ENCODE data around the gene NDRG2. TPM values are rescaled to one million over a fixed set of nuclear protein-coding genes. Genes with fewer than 3 reads are reported as not detected.

NDRG2 gene
- polyA plus RNA-seq, 1 experiment, result 1.0 TPM

DNA sequence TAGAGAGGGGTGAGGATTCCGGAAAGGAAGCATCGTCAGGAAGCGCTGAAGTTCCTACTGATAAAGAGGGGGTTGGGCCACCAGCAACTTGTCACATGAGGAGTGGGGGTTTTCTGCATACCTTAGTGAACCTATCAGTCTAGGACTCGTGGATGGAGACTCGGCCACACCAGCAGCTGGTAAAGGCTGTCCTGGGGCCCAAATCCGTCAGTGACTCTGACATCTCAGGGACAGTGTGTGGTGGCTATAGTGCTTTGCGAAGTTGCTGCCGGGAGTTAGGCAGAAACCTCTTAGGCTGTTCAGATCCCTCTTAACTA is 53.2 kb downstream of the NDRG2 start:
- Histone ChIP-seq H3K27ac (ENCODE audit: low read depth, low read length) (no peak overlapping the region), H3K9me3 (ENCODE audit: control insufficient read depth, insufficient read depth, low read length) (no peaks in the 10 kb centered on the region), H3K4me3 (ENCODE audit: low read depth, low read length) (peak overlapping the region; percentile 69), H3K27me3 (ENCODE audit: control insufficient read depth, insufficient read depth, low read length) (peaks cover 11% of the 10 kb centered on the region)
- ChIA-PET CTCF (interaction anchor here (0.6 to 4.1 kb wide), 52 partner anchors 9 to 1167 kb away, joined by 3 to 106 read pairs (median 7); partner anchors contain the start of genes ARHGEF40, METTL17, RNASE2 and RNASE4), POLR2A (no interaction called here)
- no peak for DNase-seq (ENCODE audit: low read depth, low spot score)
- TF ChIP-seq, protein P1, sequence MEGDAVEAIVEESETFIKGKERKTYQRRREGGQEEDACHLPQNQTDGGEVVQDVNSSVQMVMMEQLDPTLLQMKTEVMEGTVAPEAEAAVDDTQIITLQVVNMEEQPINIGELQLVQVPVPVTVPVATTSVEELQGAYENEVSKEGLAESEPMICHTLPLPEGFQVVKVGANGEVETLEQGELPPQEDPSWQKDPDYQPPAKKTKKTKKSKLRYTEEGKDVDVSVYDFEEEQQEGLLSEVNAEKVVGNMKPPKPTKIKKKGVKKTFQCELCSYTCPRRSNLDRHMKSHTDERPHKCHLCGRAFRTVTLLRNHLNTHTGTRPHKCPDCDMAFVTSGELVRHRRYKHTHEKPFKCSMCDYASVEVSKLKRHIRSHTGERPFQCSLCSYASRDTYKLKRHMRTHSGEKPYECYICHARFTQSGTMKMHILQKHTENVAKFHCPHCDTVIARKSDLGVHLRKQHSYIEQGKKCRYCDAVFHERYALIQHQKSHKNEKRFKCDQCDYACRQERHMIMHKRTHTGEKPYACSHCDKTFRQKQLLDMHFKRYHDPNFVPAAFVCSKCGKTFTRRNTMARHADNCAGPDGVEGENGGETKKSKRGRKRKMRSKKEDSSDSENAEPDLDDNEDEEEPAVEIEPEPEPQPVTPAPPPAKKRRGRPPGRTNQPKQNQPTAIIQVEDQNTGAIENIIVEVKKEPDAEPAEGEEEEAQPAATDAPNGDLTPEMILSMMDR (IDR thresholded peaks at IDR 0.05; ENCODE audit: low read depth, low read length), result no peak

DNA sequence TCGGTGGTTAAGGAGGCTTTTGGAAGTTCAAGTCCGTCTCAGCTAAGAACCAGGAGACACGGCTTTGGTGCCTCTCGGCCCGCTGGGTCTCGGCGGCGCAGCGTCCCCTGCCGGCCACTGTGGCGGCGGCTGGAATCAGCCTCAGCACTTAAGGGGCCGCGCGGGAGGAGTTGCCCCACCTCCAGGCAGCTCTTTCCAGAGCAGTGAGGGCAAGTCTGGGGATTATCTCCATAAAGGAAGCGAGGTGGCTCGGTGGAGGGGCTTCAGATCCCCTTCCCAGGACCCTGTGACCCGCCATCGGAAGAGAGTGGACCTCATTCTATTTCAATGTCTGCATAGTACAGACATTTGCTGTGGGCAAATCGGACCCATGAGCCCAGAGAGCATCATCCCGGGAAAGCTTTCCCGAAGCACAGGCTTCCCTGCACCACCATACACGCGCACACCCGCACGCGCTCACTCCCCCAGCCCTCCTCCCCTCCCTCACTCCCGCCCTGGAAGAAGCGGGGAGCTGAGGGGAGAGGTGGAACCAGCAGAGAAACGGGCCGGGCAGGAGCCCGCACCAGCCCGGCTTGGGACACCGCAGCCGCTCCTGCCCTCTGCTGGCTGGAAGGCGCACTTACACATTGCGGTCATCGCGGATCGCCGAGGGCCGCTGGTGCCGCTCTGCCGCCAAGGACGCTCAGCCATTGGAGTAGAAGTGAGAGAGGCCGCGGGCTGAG is 53.7 kb downstream of the NDRG2 start:
- Histone ChIP-seq H3K27me3 (ENCODE audit: control insufficient read depth, insufficient read depth, low read length) (peaks cover 12% of the 10 kb centered on the region), H3K27ac (ENCODE audit: low read depth, low read length) (peak overlapping the region; percentile 47), H3K4me3 (ENCODE audit: low read depth, low read length) (peak overlapping the region; percentile 69), H3K9me3 (ENCODE audit: control insufficient read depth, insufficient read depth, low read length) (no peaks in the 10 kb centered on the region)
- ChIA-PET POLR2A (interaction anchor here (0.9 to 1.1 kb wide), 2 partner anchors 77 to 133 kb away, joined by 3 read pairs; no protein-coding TSS in a partner anchor), CTCF (interaction anchor here (0.6 to 4.1 kb wide), 88 partner anchors 9 to 1167 kb away, joined by 3 to 106 read pairs (median 5); partner anchors contain the start of genes ARHGEF40, METTL17, RNASE2 and RNASE4)
- DNase-seq (ENCODE audit: low read depth, low spot score), result peak; percentile 69
- TF ChIP-seq, protein P1 (IDR thresholded peaks at IDR 0.05; ENCODE audit: low read depth, low read length), result peak; percentile 98

DNA sequence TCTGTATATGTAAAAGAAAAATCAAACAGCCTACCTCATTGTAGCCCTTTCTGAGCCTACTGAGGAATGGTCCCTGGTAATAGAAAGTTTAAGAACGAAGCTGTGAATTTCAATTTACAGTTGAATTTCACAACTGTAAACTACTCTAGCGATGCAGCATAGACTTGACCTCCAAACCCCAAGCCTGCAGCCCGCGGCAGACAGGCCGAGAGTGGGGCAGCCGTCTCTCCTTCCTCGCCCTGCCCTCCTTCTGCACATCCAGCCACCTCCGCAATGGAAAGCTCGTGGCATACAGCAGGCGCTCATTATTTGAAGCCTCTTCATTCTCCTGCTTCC is 54.2 kb downstream of the NDRG2 start:
- ChIA-PET POLR2A (interaction anchor here (0.9 to 1.1 kb wide), 2 partner anchors 77 to 134 kb away, joined by 3 read pairs; no protein-coding TSS in a partner anchor), CTCF (interaction anchor here (0.6 to 4.1 kb wide), 81 partner anchors 9 to 644 kb away, joined by 3 to 106 read pairs (median 5); partner anchors contain the start of genes ARHGEF40, METTL17, RNASE2 and RNASE4)
- peaks cover 13% of the 10 kb centered on the region for H3K27me3 ChIP-seq (ENCODE audit: control insufficient read depth, insufficient read depth, low read length)
- no peak overlapping the region for H3K27ac ChIP-seq (ENCODE audit: low read depth, low read length)
- TF ChIP-seq, protein P1 (IDR thresholded peaks at IDR 0.05; ENCODE audit: low read depth, low read length), result no peak
- H3K4me3 ChIP-seq (ENCODE audit: low read depth, low read length), result peak overlapping the region; percentile 69
- no peaks in the 10 kb centered on the region for H3K9me3 ChIP-seq (ENCODE audit: control insufficient read depth, insufficient read depth, low read length)
- no peak for DNase-seq (ENCODE audit: low read depth, low spot score)

DNA sequence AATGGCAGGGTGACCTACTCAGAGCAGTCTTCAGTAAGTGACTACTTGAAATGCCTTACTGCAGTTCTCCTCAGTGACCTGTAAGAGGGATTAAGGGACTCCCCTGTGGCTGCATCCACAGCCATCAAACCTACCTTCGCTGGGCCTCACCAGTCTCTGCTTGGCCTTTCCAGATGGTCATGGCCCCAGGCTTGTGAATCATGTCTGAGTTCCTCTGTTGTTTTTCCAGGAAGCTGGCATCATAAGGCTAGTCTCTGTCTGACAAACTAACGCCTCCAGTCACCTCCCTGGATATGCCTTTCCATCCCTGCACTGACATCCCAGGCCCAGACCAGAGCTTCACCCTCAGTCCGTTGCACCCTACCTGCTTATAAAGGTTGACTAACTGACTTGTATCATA is 55.5 kb downstream of the NDRG2 start:
- Histone ChIP-seq H3K4me3 (ENCODE audit: low read depth, low read length) (no peak overlapping the region), H3K9me3 (ENCODE audit: control insufficient read depth, insufficient read depth, low read length) (no peaks in the 10 kb centered on the region), H3K27me3 (ENCODE audit: control insufficient read depth, insufficient read depth, low read length) (peaks cover 15% of the 10 kb centered on the region), H3K27ac (ENCODE audit: low read depth, low read length) (no peak overlapping the region)
- ChIA-PET CTCF (interaction anchor here (3.6 to 3.8 kb wide), 2 partner anchors 110 to 273 kb away, joined by 43 to 80 read pairs; no protein-coding TSS in a partner anchor), POLR2A (no interaction called here)
- TF ChIP-seq, protein P1 (IDR thresholded peaks at IDR 0.05; ENCODE audit: low read depth, low read length), result no peak
- no peak for DNase-seq (ENCODE audit: low read depth, low spot score)

Other genes with a start within 250 kb of the NDRG2 start
- gene RNASE6, start 243.8 kb downstream of the NDRG2 start, polyA plus RNA-seq (2011; rRNA removed), result not detected in 2 replicates
- not detected in 2 replicates for gene RNASE1, start 222.2 kb downstream of the NDRG2 start, polyA plus RNA-seq (2011; rRNA removed)
- gene RNASE3, start 133.7 kb downstream of the NDRG2 start, polyA plus RNA-seq (2011; rRNA removed), result not detected in 2 replicates
- not detected in 2 replicates for gene RNASE2, start 69.6 kb downstream of the NDRG2 start, polyA plus RNA-seq (2011; rRNA removed)
- gene METTL17, start 35.1 kb downstream of the NDRG2 start, polyA plus RNA-seq (2011; rRNA removed), result 55.3 and 62.7 TPM in 2 replicates
- 0.06 TPM in 1 of 2 replicates, not detected in the other for gene SLC39A2, start 25.8 kb downstream of the NDRG2 start, polyA plus RNA-seq (2011; rRNA removed)
- not detected in 2 replicates for gene TPPP2, start 5.2 kb upstream of the NDRG2 start, polyA plus RNA-seq (2011; rRNA removed)
- not detected in 2 replicates for gene RNASE13, start 9.7 kb upstream of the NDRG2 start, polyA plus RNA-seq (2011; rRNA removed)
- not detected in 2 replicates for gene RNASE7, start 17.3 kb upstream of the NDRG2 start, polyA plus RNA-seq (2011; rRNA removed)
- not detected in 2 replicates for gene RNASE8, start 32.8 kb upstream of the NDRG2 start, polyA plus RNA-seq (2011; rRNA removed)
- 40.7 and 52.2 TPM in 2 replicates for gene ARHGEF40, start 45.2 kb upstream of the NDRG2 start, polyA plus RNA-seq (2011; rRNA removed)
- 3.9 and 4.8 TPM in 2 replicates for gene ZNF219, start 73.6 kb upstream of the NDRG2 start, polyA plus RNA-seq (2011; rRNA removed)
- 0.21 TPM in 2 replicates for gene TMEM253, start 76.0 kb upstream of the NDRG2 start, polyA plus RNA-seq (2011; rRNA removed)
- not detected in 2 replicates for gene OR5AU1, start 131.0 kb upstream of the NDRG2 start, polyA plus RNA-seq (2011; rRNA removed)
- gene HNRNPC, start 244.4 kb upstream of the NDRG2 start, polyA plus RNA-seq (2011; rRNA removed), result 813 and 828 TPM in 2 replicates